ENCODE measurements around the gene LIMS2.
A peak's percentile ranks its signal among the peaks of the same experiment; 100 is the strongest.

LIMS2 gene

DNA sequence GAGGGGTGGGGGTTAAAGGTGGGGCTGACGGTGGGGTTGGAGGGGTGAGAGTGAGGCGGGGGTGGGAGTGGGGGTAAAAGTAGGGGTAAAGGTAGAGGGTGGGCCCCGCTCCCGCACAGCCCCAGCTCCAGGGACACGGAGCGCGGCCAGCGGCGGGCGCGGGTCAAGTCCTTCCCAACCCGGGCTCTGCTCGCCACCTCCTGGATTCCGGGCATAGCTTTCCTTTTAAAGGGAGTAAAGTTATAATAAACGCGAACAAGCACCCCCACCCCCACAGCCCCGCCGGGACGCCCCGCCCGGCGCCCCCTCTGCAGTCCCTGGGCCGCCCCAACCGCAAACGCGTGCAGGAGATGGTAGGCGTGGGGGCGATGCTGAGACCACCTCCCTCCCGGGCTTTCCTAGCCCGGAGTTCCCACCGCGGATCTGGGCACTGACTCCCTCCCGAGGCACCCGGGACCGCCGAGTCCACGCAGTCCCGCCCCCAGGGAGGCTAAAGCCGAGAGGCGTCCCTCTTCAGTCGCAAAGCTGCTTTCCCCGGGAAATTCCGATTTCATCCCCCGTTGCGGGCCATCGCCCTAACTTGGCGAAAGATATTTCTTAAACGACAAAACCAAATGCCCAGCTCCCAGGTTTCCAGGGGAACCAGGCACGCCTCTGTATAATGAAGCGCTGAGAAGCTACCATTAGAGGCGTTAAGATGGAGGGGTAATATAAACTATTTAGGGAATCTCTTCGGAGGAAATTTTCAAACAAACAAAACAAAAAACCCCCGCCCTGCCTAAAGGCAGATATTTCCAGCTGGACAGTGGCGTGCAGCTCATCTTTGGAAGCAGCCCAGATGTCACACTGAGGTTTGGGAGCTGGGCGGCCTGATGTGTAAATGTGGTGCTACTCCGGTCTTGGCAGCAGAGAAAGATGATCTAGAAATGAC lies at the start of gene LIMS2:
TSS of gene LIMS2 (minus strand) at position 200 of the 931 bp plus-strand sequence. CDS start 506 bp downstream, outside the sequence.
- DNase-seq, result no peak

DNA sequence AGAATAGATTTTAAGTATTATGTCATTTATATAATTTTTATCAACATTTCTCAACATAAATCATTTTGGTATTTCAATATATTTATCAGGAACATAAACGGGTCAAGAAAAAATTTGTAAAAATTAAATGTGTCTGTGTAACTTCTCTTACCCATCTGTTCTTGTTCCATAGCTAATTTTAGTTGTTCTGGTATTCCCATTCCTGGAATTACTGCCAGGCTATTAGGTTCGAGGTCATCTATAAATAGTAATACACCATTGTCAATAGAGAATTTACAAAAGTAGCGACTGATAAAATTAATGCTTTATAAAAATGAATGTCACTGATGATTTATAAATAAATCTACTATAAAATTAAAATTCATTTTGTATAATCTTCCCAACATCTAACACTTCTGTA lies 47.5 kb upstream of the LIMS2 start:
- DNase-seq, result no peak

GRCh38 chr2:127721978-127722355 lies 46.6 kb upstream of the LIMS2 start:
- DNase-seq, result no peak

- DNase-seq, result peak; percentile 11
Measured at GRCh38 chr2:127721311-127721977, 46.1 kb upstream of the LIMS2 start.

DNA sequence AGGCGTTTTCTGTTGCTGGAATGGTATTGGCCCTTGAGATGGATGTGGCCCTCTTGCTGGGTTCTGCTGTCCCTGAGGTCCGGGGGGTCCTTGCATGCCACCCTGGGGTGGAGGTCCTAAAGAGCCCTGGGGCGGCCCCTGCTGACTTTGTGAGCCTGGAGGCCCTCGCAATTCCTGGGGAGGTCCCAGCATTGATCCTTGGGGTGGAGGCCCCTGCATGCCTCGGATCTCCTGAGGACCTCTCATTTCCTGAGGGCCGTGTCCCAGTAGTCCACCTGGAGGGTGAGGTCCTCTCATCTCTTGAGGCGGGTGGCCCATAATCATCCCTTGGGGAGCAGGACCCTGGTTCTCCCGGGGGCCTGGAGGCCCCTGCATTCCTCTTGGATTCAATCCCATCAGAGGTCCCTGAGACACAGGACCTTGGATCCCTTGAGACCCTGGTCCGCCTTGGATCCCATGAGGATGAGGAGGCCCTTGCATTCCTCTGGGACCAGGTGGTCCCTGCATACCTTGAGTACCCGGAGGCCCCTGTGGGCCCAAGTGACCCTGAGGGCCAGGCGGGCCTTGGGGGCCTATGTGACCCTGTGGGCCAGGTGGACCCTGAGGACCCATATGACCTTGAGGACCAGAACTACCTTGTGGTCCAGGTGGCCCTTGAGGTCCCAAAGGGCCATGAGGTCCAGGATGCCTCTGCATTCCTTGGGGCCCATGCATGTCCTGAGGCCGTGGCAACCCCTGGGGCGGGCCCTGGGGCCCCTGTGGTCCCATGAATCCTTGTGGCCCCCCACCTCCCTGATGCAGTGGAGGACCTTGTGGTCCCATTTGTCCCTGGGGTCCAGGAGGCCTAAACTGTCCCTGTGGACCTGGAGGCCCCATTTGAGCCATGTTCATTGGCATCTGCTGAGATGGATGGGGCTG lies 44.2 kb upstream of the LIMS2 start:
- DNase-seq, result no peak

- no peak for DNase-seq
Measured at GRCh38 chr2:127718271-127718670, 42.9 kb upstream of the LIMS2 start.

- no peak for DNase-seq
Measured at GRCh38 chr2:127715778-127716449, 40.6 kb upstream of the LIMS2 start.

- no peak for DNase-seq
Measured at GRCh38 chr2:127713562-127713961, 38.2 kb upstream of the LIMS2 start.

- no peak for DNase-seq
Measured at GRCh38 chr2:127712999-127713398, 37.7 kb upstream of the LIMS2 start.

- DNase-seq, result no peak
Measured at GRCh38 chr2:127709336-127709735, 34.0 kb upstream of the LIMS2 start.

- peak; percentile 73 for DNase-seq
Measured at GRCh38 chr2:127707890-127708648, 32.7 kb upstream of the LIMS2 start.

- DNase-seq, result no peak
Measured at GRCh38 chr2:127706215-127706990, 31.1 kb upstream of the LIMS2 start.

- no peak for DNase-seq
Measured at GRCh38 chr2:127705391-127706065, 30.2 kb upstream of the LIMS2 start.

GRCh38 chr2:127704641-127705390 lies 29.5 kb upstream of the LIMS2 start:
- DNase-seq, result no peak

GRCh38 chr2:127703282-127703681 lies 28.0 kb upstream of the LIMS2 start:
- DNase-seq, result no peak

GRCh38 chr2:127702395-127703009 lies 27.2 kb upstream of the LIMS2 start:
- no peak for DNase-seq

DNA sequence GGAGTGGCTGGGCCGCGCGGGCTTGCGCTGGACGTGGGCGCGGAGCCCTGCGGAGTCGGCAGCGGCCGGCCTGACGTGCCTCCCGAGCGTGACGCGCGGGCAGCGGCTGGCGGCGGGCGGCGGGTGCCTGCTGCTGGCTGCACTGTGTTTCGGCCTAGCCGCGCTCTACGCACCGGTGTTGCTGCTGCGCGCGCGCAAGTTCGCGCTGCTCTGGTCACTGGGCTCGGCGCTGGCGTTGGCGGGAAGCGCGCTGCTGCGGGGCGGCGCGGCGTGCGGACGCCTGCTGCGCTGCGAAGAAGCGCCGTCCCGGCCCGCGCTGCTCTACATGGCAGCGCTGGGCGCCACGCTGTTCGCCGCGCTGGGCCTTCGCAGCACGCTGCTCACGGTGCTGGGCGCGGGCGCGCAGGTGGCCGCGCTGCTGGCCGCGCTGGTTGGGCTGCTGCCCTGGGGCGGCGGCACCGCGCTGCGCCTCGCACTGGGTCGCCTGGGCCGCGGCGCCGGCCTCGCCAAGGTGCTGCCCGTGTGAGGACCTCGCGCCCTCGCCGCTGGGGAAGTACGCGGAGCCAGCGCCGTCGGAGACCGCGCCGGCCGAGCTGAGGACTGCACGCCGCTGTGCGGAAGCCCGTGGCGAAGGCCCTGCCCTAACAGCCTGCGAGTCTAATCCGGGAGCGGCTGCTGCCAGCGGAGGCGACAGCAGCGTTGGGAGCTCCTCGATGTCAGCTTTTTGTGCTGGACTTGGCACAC lies 26.5 kb upstream of the LIMS2 start:
- peak; percentile 41 for DNase-seq

- DNase-seq, result peak; percentile 78
Measured at GRCh38 chr2:127701193-127701650, 25.9 kb upstream of the LIMS2 start, which contains the start of gene SFT2D3. Gene SFT2D3, plus strand, starts transcription at chr2:127701497. Its CDS starts 32 bp downstream, at chr2:127701529.

Measured in DMS79 (cell line).